MCF 10A (cell line): ENCODE data around the gene RORC. TPM values are rescaled to one million over a fixed set of nuclear protein-coding genes. Genes with fewer than 3 reads are reported as not detected.

Experiments used
- BruUV-seq: library from RNA; stranded (reverse); fragments of 400-500 nt; replicated peaks from 2 replicates; lab custom pipeline; 2021; lab: Mats Ljungman, UMichigan
- CTCF ChIA-PET: fragments of 300-600 bp; sonication (Branson Sonifier 250); formaldehyde crosslinking; extraction: SDS; loops from one replicate; lab custom pipeline; 2021; ENCODE audit warnings: antibody characterized with exemption, inconsistent platforms; lab: Yijun Ruan, JAX
- POLR2A ChIA-PET: fragments of 300-600, 350-650 bp; sonication (Branson Sonifier 250); formaldehyde crosslinking; extraction: SDS; loops from one replicate; lab custom pipeline; 2020; ENCODE audit warnings: antibody characterized with exemption, inconsistent platforms; lab: Yijun Ruan, JAX
- DNase-seq: peaks from one replicate; pipeline ENCODE4 v3.0.0-alpha.2; 2018; ENCODE audit not compliant: unreplicated experiment
- H3K27ac Mint-ChIP-seq: one replicate; pipeline ENCODE4 v1.8.0; 2022; ENCODE audit warnings: mild to moderate bottlenecking, low read depth, mixed read lengths; ENCODE audit not compliant: unreplicated experiment
- H3K27me3 Mint-ChIP-seq: one replicate; pipeline ENCODE4 v1.8.0; 2022; ENCODE audit warnings: mixed read lengths; ENCODE audit not compliant: insufficient read depth, unreplicated experiment
- H3K36me3 Mint-ChIP-seq: one replicate; pipeline ENCODE4 v1.8.0; 2022; ENCODE audit warnings: mild to moderate bottlenecking, moderate library complexity, mixed read lengths; ENCODE audit not compliant: insufficient read depth, unreplicated experiment
- H3K4me1 Mint-ChIP-seq: one replicate; pipeline ENCODE4 v1.8.0; 2022; ENCODE audit warnings: mixed read lengths; ENCODE audit not compliant: insufficient read depth, unreplicated experiment
- H3K4me3 Mint-ChIP-seq: one replicate; pipeline ENCODE4 v1.8.0; 2022; ENCODE audit warnings: mild to moderate bottlenecking, moderate library complexity, mixed read lengths; ENCODE audit not compliant: unreplicated experiment
- H3K9me3 Mint-ChIP-seq: one replicate; pipeline ENCODE4 v1.8.0; 2022; ENCODE audit warnings: mixed read lengths; ENCODE audit not compliant: unreplicated experiment
- CTCF ChIP-seq: fragments of 200-600 bp; IDR thresholded peaks from one replicate; pipeline ENCODE4 v1.8.0; 2022; ENCODE audit warnings: antibody characterized with exemption, mild to moderate bottlenecking; ENCODE audit not compliant: unreplicated experiment
- intact Hi-C: fragments of 100-400 bp; cut with micrococcal nuclease; formaldehyde crosslinking; loops from 2 replicates; pipeline ENCODE4 v1.14.1; 2022
- total RNA-seq: library from RNA; stranded (reverse); gene quantifications from 2 replicates; pipeline ENCODE4 v1.2.3, GENCODE V29; 2022

The RORC gene
- total RNA-seq, 1 experiment from 2014 or later, result 0.40 TPM

DNA sequence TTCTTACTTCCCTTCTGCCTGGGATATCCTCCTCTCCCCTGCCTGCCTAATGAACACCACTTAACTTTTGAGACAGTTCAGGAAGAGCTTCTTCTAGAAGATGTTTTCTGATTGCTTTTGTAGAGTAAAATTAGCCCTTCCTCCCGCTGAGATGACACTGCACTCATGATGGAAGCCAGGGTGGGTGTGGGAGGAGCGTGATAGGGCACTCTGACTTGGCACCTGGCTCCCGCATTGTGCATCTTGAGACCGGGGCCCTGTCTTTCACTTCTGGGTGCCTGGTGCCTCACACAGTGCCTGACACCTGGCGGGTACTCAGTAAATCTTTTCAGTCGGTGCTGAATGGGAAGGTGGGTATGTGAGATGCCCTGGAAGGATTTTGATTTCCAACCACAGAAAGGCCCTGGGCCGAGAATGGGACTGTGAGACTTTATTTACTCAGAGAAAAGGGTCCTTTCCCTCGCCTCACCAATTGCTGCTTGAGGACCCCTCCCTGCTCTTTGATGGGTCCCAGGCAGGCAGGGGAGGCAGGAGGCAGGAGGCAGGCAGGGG, 15.2 kb upstream of the RORC start:
- no peaks in the 10 kb centered on the region for H3K9me3 Mint-ChIP-seq
- peak overlapping the region; percentile 39 for H3K27ac Mint-ChIP-seq
- no peaks in the 10 kb centered on the region for H3K36me3 Mint-ChIP-seq
- POLR2A ChIA-PET, result interaction anchor here (0.6 to 1.6 kb wide), 13 partner anchors 10 to 304 kb away, joined by 3 to 10 read pairs (median 4); no protein-coding TSS in a partner anchor
- H3K27me3 Mint-ChIP-seq, result peaks cover 10% of the 10 kb centered on the region
- peaks cover 16% of the 10 kb centered on the region for H3K4me1 Mint-ChIP-seq
- TF ChIP-seq CTCF, result no peak
- intact Hi-C loops, result no loop called here
- no peak overlapping the region for H3K4me3 Mint-ChIP-seq
- BruUV-seq, result no TSS peak
- DNase-seq, result no peak
- CTCF ChIA-PET, result interaction anchor here (0.7 to 4.7 kb wide), 10 partner anchors 10 to 250 kb away, joined by 3 to 26 read pairs (median 4); no protein-coding TSS in a partner anchor

DNA sequence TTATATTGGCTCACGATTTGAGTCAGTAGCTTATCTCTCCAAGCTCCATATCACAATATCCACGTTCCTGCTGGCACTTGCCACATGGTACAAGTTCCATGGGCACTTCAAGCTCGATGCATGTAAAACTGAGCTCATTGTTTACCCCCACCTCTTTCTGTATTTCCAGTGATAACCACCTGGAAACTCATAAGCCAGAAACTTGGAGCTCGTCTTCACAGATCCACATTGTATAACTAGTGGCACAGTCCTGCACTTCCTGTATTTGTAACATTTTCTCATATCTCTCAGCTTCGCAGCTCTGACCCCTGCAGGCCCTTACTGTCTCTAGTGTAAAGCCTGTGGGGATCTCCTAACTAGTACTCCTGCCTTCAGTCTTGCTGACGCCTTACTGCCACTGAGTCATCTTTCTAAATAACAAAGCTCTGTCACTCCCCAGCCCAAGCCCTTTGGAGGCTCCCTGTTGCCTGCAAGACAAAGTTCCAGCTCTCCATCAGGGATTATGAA, 14.5 kb upstream of the RORC start:
- Mint-ChIP-seq H3K9me3 (no peaks in the 10 kb centered on the region), H3K27me3 (peaks cover 4% of the 10 kb centered on the region), H3K36me3 (no peaks in the 10 kb centered on the region), H3K4me1 (peaks cover 17% of the 10 kb centered on the region), H3K27ac (peak overlapping the region; percentile 39), H3K4me3 (no peak overlapping the region)
- CTCF ChIA-PET, result interaction anchor here (0.5 to 4.7 kb wide), 15 partner anchors 10 to 311 kb away, joined by 3 to 26 read pairs (median 3); no protein-coding TSS in a partner anchor
- POLR2A ChIA-PET, result interaction anchor here (0.6 to 1.6 kb wide), 16 partner anchors 9 to 305 kb away, joined by 3 to 10 read pairs (median 4); no protein-coding TSS in a partner anchor
- peak; percentile 68 for DNase-seq
- intact Hi-C loops, result no loop called here
- TF ChIP-seq CTCF, result peak; percentile 19
- BruUV-seq, result no TSS peak

DNA sequence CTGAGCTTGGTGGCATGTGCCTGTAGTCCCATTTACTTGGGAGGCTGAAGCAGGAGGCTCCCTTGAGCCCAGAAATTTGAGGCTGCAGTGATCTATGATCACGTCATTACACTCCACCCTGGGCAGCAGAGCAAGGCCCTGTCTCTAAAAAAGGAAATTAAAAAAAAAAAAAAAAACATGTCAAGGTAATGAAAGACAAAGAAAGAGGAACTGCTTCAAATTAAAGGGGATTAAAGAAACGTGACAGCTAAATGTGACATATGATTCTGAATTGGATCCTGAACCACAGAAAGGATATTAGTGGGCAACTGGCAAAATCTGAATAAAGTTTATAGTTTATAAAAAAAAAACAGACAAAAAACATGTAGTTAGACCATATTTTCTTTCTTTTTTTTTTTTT, 11.8 kb upstream of the RORC start:
- no TSS peak for BruUV-seq
- no peak overlapping the region for H3K27ac Mint-ChIP-seq
- no peak for TF ChIP-seq CTCF
- intact Hi-C loops, result no loop called here
- DNase-seq, result no peak
- H3K27me3 Mint-ChIP-seq, result no peaks in the 10 kb centered on the region
- no peaks in the 10 kb centered on the region for H3K9me3 Mint-ChIP-seq
- POLR2A ChIA-PET, result no interaction called here
- H3K4me1 Mint-ChIP-seq, result peaks cover 31% of the 10 kb centered on the region
- no peaks in the 10 kb centered on the region for H3K36me3 Mint-ChIP-seq
- H3K4me3 Mint-ChIP-seq, result no peak overlapping the region
- CTCF ChIA-PET, result interaction anchor here (1.0 to 1.8 kb wide), 3 partner anchors 10 to 47 kb away, joined by 3 to 6 read pairs (median 3); partner anchors contain the start of gene THEM5

- intact Hi-C loops, result no loop called here
- Mint-ChIP-seq H3K27ac (no peak overlapping the region), H3K27me3 (no peaks in the 10 kb centered on the region), H3K9me3 (no peaks in the 10 kb centered on the region), H3K36me3 (no peaks in the 10 kb centered on the region), H3K4me3 (no peak overlapping the region), H3K4me1 (peaks cover 39% of the 10 kb centered on the region)
- ChIA-PET POLR2A (interaction anchor here (0.8 to 2.4 kb wide), 4 partner anchors 11 to 69 kb away, joined by 3 to 12 read pairs (median 4); no protein-coding TSS in a partner anchor), CTCF (interaction anchor here (0.6 to 2.9 kb wide), 11 partner anchors 9 to 247 kb away, joined by 3 to 10 read pairs (median 4); partner anchors contain the start of genes RORC and THEM5)
- peak; percentile 54 for DNase-seq
- no peak for TF ChIP-seq CTCF
- BruUV-seq, result no TSS peak
Measured at GRCh38 chr1:151841141-151841540, 9.5 kb upstream of the RORC start.
